Vagina (tissue), 2 donors: ENCODE data around the gene EP400.

Experiments
- CTCF ChIP-seq, 3 experiments: fragments of 450-650 bp in 2 of 3; fragments of 200-600 bp in 1 of 3; sonication (generic) in 1 of 3; IDR thresholded peaks; one replicate each; pipeline ENCODE4 v1.5.1; 2017 to 2019; ENCODE audit warnings: antibody characterized with exemption in 3 of 3, mild to moderate bottlenecking in 2 of 3, moderate library complexity in 2 of 3
- POLR2A ChIP-seq, 2 donors: fragments of 450-650 bp; IDR thresholded peaks; one replicate each; pipeline ENCODE4 v1.6.1; 2017; ENCODE audit warnings: antibody characterized with exemption in 2 of 2, mild to moderate bottlenecking in 2 of 2, moderate library complexity in 2 of 2
- POLR2AphosphoS5 ChIP-seq, 2 donors: sonication (generic); formaldehyde crosslinking; IDR thresholded peaks; one replicate each; pipeline ENCODE4 v1.9.0; 2017; ENCODE audit warnings: antibody characterized with exemption in 2 of 2, mild to moderate bottlenecking in 2 of 2, low read depth in 1 of 2; ENCODE audit not compliant: insufficient read depth in 1 of 2

DNA sequence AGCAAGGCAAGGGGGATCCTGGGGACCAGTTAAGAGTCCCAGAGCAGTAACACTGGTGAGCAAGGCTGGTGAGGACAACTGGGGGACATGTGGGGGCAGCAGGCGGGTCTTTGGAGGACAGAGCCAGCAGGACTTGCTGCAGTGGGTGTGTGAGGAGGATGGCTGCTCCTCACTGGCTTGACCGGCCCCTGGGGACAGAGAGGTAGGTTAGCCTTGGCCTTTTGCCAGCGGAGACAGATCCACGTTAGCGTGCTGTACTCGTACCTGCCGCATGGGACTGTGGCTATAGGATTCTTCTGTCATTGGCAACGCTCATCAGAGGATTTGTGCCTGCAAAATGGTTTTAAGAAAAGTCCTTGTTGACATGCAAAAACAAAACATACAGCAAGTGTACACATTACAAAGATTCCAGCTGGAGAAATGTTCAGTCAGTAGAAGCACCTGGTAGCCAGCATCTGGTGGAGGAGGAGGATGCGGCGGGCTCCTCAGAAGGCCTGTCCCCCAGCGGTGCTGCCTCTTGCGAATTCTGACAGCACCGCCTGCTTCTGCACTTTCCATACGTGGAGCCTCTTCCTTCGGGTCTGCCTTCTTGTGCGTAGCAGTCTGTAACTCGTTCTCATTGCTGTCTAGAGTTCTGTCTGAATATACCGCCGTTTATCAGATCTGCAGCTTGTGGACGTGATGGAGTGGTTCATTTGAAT is 91.3 kb downstream of the EP400 start:
- TF ChIP-seq POLR2AphosphoS5 (IDR thresholded peaks at IDR 0.05; ENCODE audit: insufficient read depth in 1 of 2, low read depth in 1 of 2) (no peak), POLR2A (IDR thresholded peaks at IDR 0.05) (no peak), CTCF (IDR thresholded peaks at IDR 0.05) (no peak)
